WTC11 (cell line): ENCODE measurements around the gene ANKRD33B. TPM values are rescaled to one million over a fixed set of nuclear protein-coding genes. Genes with fewer than 3 reads are reported as not detected.
A peak's percentile ranks its signal among the peaks of the same experiment; 100 is the strongest.

Experiments
- ATAC-seq: fragments of 200-7000 bp; cut with Tn5 transposase; 2 replicates; pipeline ENCODE4 v1.10.0; 2021; ENCODE audit warnings: mild to moderate bottlenecking, moderate library complexity
- CTCF ChIA-PET: fragments of 300-600 bp; sonication (Branson Sonifier 250); formaldehyde crosslinking; loops from one replicate; lab custom pipeline; 2021; ENCODE audit warnings: antibody characterized with exemption; lab: Charles Lee
- POLR2A ChIA-PET: fragments of 350-600 bp; sonication (Branson Sonifier 250); formaldehyde crosslinking; loops from one replicate; lab custom pipeline; 2021; ENCODE audit warnings: antibody characterized with exemption; lab: Charles Lee
- DNase-seq: peaks from one replicate; pipeline ENCODE4 v3.0.0; 2021; ENCODE audit warnings: low spot score
- H3K27ac Mint-ChIP-seq: 2 replicates; pipeline ENCODE4 v1.8.0; 2021; ENCODE audit warnings: mixed read lengths
- H3K27me3 Mint-ChIP-seq: 2 replicates; pipeline ENCODE4 v1.8.0; 2021; ENCODE audit warnings: low read depth, mild to moderate bottlenecking, moderate library complexity, mixed read lengths
- H3K36me3 Mint-ChIP-seq: 2 replicates; pipeline ENCODE4 v1.8.0; 2021; ENCODE audit warnings: mixed read lengths
- H3K4me1 Mint-ChIP-seq: 2 replicates; pipeline ENCODE4 v1.8.0; 2022; ENCODE audit warnings: mixed read lengths
- H3K4me3 Mint-ChIP-seq: 2 replicates; pipeline ENCODE4 v1.8.0; 2021; ENCODE audit warnings: mild to moderate bottlenecking, moderate library complexity, mixed read lengths
- H3K9me3 Mint-ChIP-seq: 2 replicates; pipeline ENCODE4 v1.8.0; 2021; ENCODE audit warnings: mixed read lengths
- CREM ChIP-seq: sonication (generic); formaldehyde crosslinking; IDR thresholded peaks from 2 replicates; pipeline ENCODE4 v1.8.1; 2022; ENCODE audit warnings: mild to moderate bottlenecking, missing genetic modification reagents, moderate library complexity
- NR2C2 ChIP-seq: sonication (generic); formaldehyde crosslinking; IDR thresholded peaks from 2 replicates; pipeline ENCODE4 v1.8.0; 2022; ENCODE audit warnings: mild to moderate bottlenecking, missing genetic modification reagents
- OVOL2 ChIP-seq: fragments of 250-450 bp; sonication (Bioruptor Pico); IDR thresholded peaks from 2 replicates; pipeline ENCODE4 v1.9.0; 2021; ENCODE audit warnings: mild to moderate bottlenecking, borderline replicate concordance
- PRRX2 ChIP-seq: fragments of 250-450 bp; sonication (Bioruptor Pico); IDR thresholded peaks from 2 replicates; pipeline ENCODE4 v1.8.0; 2021; ENCODE audit warnings: mild to moderate bottlenecking
- RELA ChIP-seq: sonication (generic); formaldehyde crosslinking; IDR thresholded peaks from 2 replicates; pipeline ENCODE4 v1.8.1; 2022; ENCODE audit warnings: missing genetic modification reagents, mild to moderate bottlenecking, borderline replicate concordance
- TEAD1 ChIP-seq: sonication (generic); formaldehyde crosslinking; IDR thresholded peaks from 2 replicates; pipeline ENCODE4 v1.8.0; 2022; ENCODE audit warnings: mild to moderate bottlenecking, missing genetic modification reagents
- ZNF317 ChIP-seq: sonication (generic); formaldehyde crosslinking; IDR thresholded peaks from 2 replicates; pipeline ENCODE4 v1.8.1; 2023; ENCODE audit warnings: low read depth, mild to moderate bottlenecking, moderate library complexity, missing genetic modification reagents, borderline replicate concordance
- ZNF416 ChIP-seq: fragments of 250-450 bp; sonication (Bioruptor Pico); IDR thresholded peaks from 2 replicates; pipeline ENCODE4 v1.9.0; 2021; ENCODE audit warnings: mild to moderate bottlenecking, inconsistent platforms
- ZNF671 ChIP-seq: fragments of 250-450 bp; sonication (Bioruptor Pico); IDR thresholded peaks from 2 replicates; pipeline ENCODE4 v1.8.0; 2021; ENCODE audit warnings: mild to moderate bottlenecking
- total RNA-seq: library from RNA; stranded (reverse); gene quantifications from 3 replicates; pipeline ENCODE4 v1.2.3, GENCODE V29; 2021
- TF ChIP-seq, protein P1 (sequence below): fragments of 250-450 bp; sonication (Bioruptor Pico); IDR thresholded peaks from 2 replicates; pipeline ENCODE4 v1.9.0; 2021; ENCODE audit warnings: moderate library complexity, mild to moderate bottlenecking, inconsistent platforms, borderline replicate concordance
- TF ChIP-seq, protein P2 (sequence below): fragments of 250-450 bp; sonication (Bioruptor Pico); conservative IDR thresholded peaks from 2 replicates; pipeline ENCODE4 v1.9.0; 2021; ENCODE audit warnings: mild to moderate bottlenecking
- TF ChIP-seq, protein P3 (sequence below): sonication (generic); formaldehyde crosslinking; IDR thresholded peaks from 2 replicates; pipeline ENCODE4 v1.8.0; 2023; ENCODE audit warnings: missing genetic modification reagents
- TF ChIP-seq, protein P4 (sequence below): fragments of 200-600 bp; IDR thresholded peaks from 2 replicates; pipeline ENCODE4 v1.8.0; 2022; ENCODE audit warnings: antibody characterized with exemption
- TF ChIP-seq, protein P5 (sequence below): sonication (generic); formaldehyde crosslinking; IDR thresholded peaks from 2 replicates; pipeline ENCODE4 v1.8.1; 2023; ENCODE audit warnings: mild to moderate bottlenecking, missing genetic modification reagents, borderline replicate concordance
- TF ChIP-seq, protein P6 (sequence below): sonication (generic); formaldehyde crosslinking; IDR thresholded peaks from 2 replicates; pipeline ENCODE4 v1.8.1; 2023; ENCODE audit warnings: mild to moderate bottlenecking, missing genetic modification reagents, moderate library complexity

The ANKRD33B gene
- total RNA-seq, 1 experiment from 2014 or later, result 9.2 TPM

DNA sequence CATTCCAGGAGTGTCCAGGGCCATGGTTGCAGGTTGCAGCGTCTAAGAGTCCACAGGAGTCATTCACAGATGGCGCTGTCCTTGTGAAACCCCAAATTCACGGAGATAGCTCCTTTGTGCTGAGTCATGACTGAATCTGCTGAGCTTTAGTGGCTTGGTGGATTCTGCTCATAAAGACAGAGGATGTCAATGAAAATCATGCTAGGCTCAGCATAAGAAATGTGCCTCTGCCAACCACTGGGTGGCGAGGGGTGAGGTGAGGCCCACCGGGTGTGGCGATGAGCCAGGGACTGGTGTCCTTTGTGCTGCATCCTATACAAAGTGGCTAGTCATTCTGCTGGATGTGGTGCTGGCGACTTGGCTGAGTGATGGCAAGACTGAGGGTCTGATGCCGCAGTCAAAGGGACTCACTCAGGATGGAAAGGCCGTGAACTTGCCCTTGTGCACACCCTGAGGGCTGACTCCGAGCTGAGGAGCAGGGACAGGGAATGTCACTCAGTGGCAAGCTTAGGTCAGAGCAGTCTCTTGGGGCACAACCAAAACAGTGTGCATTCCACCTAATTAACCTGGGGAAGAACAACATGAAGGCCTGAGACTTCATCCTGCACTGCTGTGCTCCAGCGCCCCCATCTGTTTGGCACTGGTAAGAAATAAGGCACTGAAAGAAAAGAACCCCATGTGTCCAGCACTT is 125.7 kb downstream of the ANKRD33B start:
- POLR2A ChIA-PET, result interaction anchor here (1.1 kb wide), 1 partner anchor 167 kb away, joined by 3 read pairs; no protein-coding TSS in a partner anchor
- H3K9me3 Mint-ChIP-seq, result peaks cover 14% of the 10 kb centered on the region
- peak; percentile 85 for ATAC-seq

DNA sequence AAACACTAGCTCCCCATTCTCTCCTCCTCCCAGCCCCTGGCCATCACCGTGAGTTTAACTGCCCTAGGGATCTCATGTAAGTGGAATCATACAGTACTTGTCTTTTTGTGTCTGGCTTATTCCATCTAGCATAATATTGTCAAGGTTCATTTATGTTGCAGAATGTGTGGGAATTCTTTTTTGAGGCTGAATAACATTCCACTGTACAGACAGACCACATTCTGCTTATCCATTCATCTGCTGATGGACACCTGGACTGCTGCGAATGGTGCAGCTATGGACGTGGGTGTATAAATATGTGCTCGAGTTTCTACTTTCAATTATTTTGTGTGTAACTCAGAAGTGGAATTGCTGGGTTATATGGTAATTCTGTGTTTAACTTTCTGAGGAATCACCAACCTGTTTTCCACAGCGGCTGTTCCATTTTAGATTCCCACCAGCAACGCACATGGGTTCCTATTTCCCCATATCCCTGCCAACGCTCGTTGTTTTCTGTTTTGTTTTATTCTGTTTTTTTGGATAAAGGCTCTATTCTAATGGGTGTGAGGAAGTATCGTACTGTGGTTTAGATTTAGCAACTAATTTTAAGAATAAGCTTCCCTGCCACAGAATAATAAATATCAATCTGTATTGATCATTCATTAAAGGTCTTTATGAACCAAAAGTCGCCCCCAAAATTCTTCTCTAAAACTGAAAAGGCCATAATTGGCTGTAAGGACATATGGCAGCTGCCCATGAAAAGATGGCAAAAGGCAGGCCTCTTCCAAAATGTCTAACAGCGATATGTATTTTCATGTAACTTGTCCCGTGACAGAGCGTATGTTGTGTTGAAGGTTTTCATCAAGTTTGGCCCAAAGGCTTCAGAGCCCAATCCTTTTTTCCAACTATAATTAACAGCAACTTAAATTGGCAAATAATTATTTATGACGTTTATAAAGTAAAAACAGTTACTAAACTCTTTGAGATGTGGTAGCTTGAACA is 126.9 kb downstream of the ANKRD33B start:
- peaks cover 17% of the 10 kb centered on the region for H3K36me3 Mint-ChIP-seq
- no peak overlapping the region for H3K27ac Mint-ChIP-seq
- ATAC-seq (no peak), DNase-seq (no peak)
- POLR2A ChIA-PET, result no interaction called here
- H3K4me3 Mint-ChIP-seq, result no peak overlapping the region
- no peaks in the 10 kb centered on the region for H3K27me3 Mint-ChIP-seq
- peaks cover 25% of the 10 kb centered on the region for H3K4me1 Mint-ChIP-seq
- H3K9me3 Mint-ChIP-seq, result peaks cover 14% of the 10 kb centered on the region
- CTCF ChIA-PET, result interaction anchor here (0.7 to 2.2 kb wide), 20 partner anchors 11 to 297 kb away, joined by 3 to 25 read pairs (median 6); no protein-coding TSS in a partner anchor
- TF ChIP-seq, protein P1, sequence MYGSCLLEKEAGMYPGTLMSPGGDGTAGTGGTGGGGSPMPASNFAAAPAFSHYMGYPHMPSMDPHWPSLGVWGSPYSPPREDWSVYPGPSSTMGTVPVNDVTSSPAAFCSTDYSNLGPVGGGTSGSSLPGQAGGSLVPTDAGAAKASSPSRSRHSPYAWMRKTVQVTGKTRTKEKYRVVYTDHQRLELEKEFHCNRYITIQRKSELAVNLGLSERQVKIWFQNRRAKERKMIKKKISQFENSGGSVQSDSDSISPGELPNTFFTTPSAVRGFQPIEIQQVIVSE (CRISPR knock-in tag), result no peak
- TF ChIP-seq ZNF416 (CRISPR knock-in tag), result no peak
- TF ChIP-seq ZNF671 (CRISPR knock-in tag), result no peak
- TF ChIP-seq, protein P2, sequence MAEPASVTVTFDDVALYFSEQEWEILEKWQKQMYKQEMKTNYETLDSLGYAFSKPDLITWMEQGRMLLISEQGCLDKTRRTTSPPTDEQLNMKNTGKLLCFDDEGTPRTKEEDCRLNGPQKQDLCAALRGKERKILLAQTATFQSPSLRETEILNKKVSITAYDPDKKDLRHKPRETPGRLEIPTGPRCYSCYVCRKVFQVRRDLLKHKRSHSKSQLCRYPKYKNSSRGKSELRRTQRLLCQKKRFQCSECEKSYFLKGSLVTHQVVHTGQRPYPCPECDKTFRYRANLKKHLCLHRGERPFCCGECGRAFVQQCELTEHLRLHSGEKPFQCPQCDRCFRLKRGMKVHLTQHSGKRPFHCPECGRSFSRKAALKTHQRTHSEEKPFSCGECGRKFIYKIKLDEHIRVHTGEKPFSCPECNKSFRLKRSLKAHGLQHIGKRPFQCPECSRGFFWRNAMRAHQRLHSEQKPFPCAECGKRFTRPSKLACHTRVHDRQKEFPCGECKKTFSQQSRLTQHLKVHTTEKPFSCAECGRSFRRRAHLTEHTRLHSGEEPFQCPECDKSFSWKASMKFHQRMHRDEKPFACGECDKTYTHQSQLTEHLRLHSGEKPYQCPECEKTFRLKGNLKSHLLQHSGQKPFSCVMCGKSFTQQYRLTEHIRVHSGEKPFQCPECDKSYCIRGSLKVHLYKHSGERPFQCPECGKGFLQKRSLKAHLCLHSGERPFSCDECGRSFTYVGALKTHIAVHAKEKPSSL (CRISPR knock-in tag), result no peak
- TF ChIP-seq NR2C2 (CRISPR knock-in tag), result no peak
- no peak for TF ChIP-seq RELA (CRISPR knock-in tag)
- no peak for TF ChIP-seq ZNF317 (CRISPR knock-in tag)
- no peak for TF ChIP-seq PRRX2 (CRISPR knock-in tag)
- TF ChIP-seq TEAD1, result no peak

More for the DNA sequence above, 125.7 kb downstream of the ANKRD33B start:
- Mint-ChIP-seq H3K27me3 (no peaks in the 10 kb centered on the region), H3K27ac (peak overlapping the region; percentile 53), H3K4me3 (no peak overlapping the region), H3K4me1 (peaks cover 33% of the 10 kb centered on the region), H3K36me3 (peaks cover 17% of the 10 kb centered on the region)
- TF ChIP-seq CREM (no peak), OVOL2 (CRISPR knock-in tag) (no peak)
- TF ChIP-seq, protein P3, sequence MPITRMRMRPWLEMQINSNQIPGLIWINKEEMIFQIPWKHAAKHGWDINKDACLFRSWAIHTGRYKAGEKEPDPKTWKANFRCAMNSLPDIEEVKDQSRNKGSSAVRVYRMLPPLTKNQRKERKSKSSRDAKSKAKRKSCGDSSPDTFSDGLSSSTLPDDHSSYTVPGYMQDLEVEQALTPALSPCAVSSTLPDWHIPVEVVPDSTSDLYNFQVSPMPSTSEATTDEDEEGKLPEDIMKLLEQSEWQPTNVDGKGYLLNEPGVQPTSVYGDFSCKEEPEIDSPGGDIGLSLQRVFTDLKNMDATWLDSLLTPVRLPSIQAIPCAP, result no peak
- TF ChIP-seq, protein P4, sequence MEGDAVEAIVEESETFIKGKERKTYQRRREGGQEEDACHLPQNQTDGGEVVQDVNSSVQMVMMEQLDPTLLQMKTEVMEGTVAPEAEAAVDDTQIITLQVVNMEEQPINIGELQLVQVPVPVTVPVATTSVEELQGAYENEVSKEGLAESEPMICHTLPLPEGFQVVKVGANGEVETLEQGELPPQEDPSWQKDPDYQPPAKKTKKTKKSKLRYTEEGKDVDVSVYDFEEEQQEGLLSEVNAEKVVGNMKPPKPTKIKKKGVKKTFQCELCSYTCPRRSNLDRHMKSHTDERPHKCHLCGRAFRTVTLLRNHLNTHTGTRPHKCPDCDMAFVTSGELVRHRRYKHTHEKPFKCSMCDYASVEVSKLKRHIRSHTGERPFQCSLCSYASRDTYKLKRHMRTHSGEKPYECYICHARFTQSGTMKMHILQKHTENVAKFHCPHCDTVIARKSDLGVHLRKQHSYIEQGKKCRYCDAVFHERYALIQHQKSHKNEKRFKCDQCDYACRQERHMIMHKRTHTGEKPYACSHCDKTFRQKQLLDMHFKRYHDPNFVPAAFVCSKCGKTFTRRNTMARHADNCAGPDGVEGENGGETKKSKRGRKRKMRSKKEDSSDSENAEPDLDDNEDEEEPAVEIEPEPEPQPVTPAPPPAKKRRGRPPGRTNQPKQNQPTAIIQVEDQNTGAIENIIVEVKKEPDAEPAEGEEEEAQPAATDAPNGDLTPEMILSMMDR, result peak; percentile 59; the same call in 1 of the 2 replicates
- TF ChIP-seq, protein P5, sequence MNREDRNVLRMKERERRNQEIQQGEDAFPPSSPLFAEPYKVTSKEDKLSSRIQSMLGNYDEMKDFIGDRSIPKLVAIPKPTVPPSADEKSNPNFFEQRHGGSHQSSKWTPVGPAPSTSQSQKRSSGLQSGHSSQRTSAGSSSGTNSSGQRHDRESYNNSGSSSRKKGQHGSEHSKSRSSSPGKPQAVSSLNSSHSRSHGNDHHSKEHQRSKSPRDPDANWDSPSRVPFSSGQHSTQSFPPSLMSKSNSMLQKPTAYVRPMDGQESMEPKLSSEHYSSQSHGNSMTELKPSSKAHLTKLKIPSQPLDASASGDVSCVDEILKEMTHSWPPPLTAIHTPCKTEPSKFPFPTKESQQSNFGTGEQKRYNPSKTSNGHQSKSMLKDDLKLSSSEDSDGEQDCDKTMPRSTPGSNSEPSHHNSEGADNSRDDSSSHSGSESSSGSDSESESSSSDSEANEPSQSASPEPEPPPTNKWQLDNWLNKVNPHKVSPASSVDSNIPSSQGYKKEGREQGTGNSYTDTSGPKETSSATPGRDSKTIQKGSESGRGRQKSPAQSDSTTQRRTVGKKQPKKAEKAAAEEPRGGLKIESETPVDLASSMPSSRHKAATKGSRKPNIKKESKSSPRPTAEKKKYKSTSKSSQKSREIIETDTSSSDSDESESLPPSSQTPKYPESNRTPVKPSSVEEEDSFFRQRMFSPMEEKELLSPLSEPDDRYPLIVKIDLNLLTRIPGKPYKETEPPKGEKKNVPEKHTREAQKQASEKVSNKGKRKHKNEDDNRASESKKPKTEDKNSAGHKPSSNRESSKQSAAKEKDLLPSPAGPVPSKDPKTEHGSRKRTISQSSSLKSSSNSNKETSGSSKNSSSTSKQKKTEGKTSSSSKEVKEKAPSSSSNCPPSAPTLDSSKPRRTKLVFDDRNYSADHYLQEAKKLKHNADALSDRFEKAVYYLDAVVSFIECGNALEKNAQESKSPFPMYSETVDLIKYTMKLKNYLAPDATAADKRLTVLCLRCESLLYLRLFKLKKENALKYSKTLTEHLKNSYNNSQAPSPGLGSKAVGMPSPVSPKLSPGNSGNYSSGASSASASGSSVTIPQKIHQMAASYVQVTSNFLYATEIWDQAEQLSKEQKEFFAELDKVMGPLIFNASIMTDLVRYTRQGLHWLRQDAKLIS (CRISPR knock-in tag), result no peak
- TF ChIP-seq, protein P6, sequence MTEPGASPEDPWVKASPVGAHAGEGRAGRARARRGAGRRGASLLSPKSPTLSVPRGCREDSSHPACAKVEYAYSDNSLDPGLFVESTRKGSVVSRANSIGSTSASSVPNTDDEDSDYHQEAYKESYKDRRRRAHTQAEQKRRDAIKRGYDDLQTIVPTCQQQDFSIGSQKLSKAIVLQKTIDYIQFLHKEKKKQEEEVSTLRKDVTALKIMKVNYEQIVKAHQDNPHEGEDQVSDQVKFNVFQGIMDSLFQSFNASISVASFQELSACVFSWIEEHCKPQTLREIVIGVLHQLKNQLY, result no peak
- peak; percentile 78 for DNase-seq
- CTCF ChIA-PET, result interaction anchor here (0.6 to 2.2 kb wide), 30 partner anchors 8 to 298 kb away, joined by 3 to 25 read pairs (median 4); no protein-coding TSS in a partner anchor
